CD4-positive, alpha-beta memory T cell (primary cell): ENCODE results near the gene FCAMR. TPM values are rescaled to one million over a fixed set of nuclear protein-coding genes. Genes with fewer than 3 reads are reported as not detected.

Experiments used
- CTCF ChIA-PET: fragments of 350-600 bp; sonication (Branson Sonifier 250); formaldehyde crosslinking; loops from one replicate; lab custom pipeline; 2021; ENCODE audit warnings: inconsistent platforms; ENCODE audit not compliant: partially characterized antibody; lab: Charles Lee
- POLR2A ChIA-PET: fragments of 350-600 bp; sonication (Branson Sonifier 250); formaldehyde crosslinking; loops from one replicate; lab custom pipeline; 2021; ENCODE audit not compliant: partially characterized antibody; lab: Charles Lee
- DNase-seq, 5 donors: peaks; one replicate each; pipeline versions ENCODE4 v3.0.0 to v3.0.0-alpha.2; 2020 to 2022; ENCODE audit warnings: mixed read lengths in 1 of 5
- H3K27ac ChIP-seq: one replicate; pipeline ENCODE4 v1.7.0; 2013; ENCODE audit warnings: low read depth, low read length
- H3K27me3 ChIP-seq: 2 replicates; pipeline ENCODE4 v1.7.0; 2013; ENCODE audit warnings: mild to moderate bottlenecking, low read length, moderate library complexity; ENCODE audit not compliant: insufficient read depth
- H3K36me3 ChIP-seq: 2 replicates; pipeline ENCODE4 v1.7.0; 2013; ENCODE audit warnings: mild to moderate bottlenecking, low read length, moderate library complexity; ENCODE audit not compliant: insufficient read depth
- H3K4me1 ChIP-seq: 2 replicates; pipeline ENCODE4 v1.7.0; 2013; ENCODE audit warnings: mild to moderate bottlenecking, low read length, moderate library complexity; ENCODE audit not compliant: insufficient read depth
- H3K4me3 ChIP-seq, 2 donors: one replicate each; pipeline ENCODE4 v1.7.0; 2013; ENCODE audit warnings: low read length in 2 of 2, mild to moderate bottlenecking in 1 of 2
- H3K9me3 ChIP-seq, 2 donors: one replicate each; pipeline ENCODE4 v1.7.0; 2013; ENCODE audit warnings: low read length in 2 of 2, control low read depth in 1 of 2; ENCODE audit not compliant: control insufficient read depth in 1 of 2
- H3K27ac Mint-ChIP-seq, 7 donors: one replicate each; pipeline ENCODE4 v1.8.0; 2020 to 2021; ENCODE audit warnings: mixed read lengths in 7 of 7, mild to moderate bottlenecking in 6 of 7, inconsistent platforms in 3 of 7, moderate library complexity in 3 of 7
- H3K27me3 Mint-ChIP-seq, 2 donors: one replicate each; pipeline ENCODE4 v1.8.0; 2020 to 2021; ENCODE audit warnings: mixed read lengths in 2 of 2
- H3K36me3 Mint-ChIP-seq, 2 donors: one replicate each; pipeline ENCODE4 v1.8.0; 2020 to 2021; ENCODE audit warnings: mixed read lengths in 2 of 2, inconsistent platforms in 1 of 2, mild to moderate bottlenecking in 1 of 2
- H3K4me1 Mint-ChIP-seq, 4 donors: one replicate each; pipeline ENCODE4 v1.8.0; 2020 to 2021; ENCODE audit warnings: mixed read lengths in 4 of 4, mild to moderate bottlenecking in 1 of 4
- H3K4me3 Mint-ChIP-seq, 8 donors: one replicate each; pipeline ENCODE4 v1.8.0; 2020 to 2021; ENCODE audit warnings: mixed read lengths in 8 of 8, mild to moderate bottlenecking in 7 of 8, moderate library complexity in 6 of 8, inconsistent platforms in 3 of 8
- H3K9me3 Mint-ChIP-seq, 8 donors: one replicate each; pipeline ENCODE4 v1.8.0; 2020 to 2021; ENCODE audit warnings: mixed read lengths in 8 of 8, mild to moderate bottlenecking in 5 of 8, inconsistent platforms in 3 of 8, moderate library complexity in 1 of 8
- intact Hi-C: fragments of 100-400 bp; cut with micrococcal nuclease; formaldehyde crosslinking; loops from one replicate; pipeline ENCODE4 v1.15.1; 2023
- polyA plus RNA-seq, 2 donors: library from polyadenylated mRNA; unstranded; fragments of 300-500 nt; fragmentation: Illumina TruSeq; gene quantifications; one replicate each; pipeline ENCODE4 v1.2.3, GENCODE V29; 2021
- total RNA-seq, 2 experiments: library from RNA; stranded (reverse); gene quantifications; one replicate each; pipeline ENCODE4 v1.2.3, GENCODE V29; 2021

Gene FCAMR
- total and polyA plus RNA-seq, 4 experiments from 2014 or later: not detected

- H3K4me1 ChIP-seq: peaks cover 84% of the 10 kb centered on the region
- no peaks in the 10 kb centered on the region for H3K27me3 Mint-ChIP-seq
- intact Hi-C loops: loop anchor here (10.0 kb wide), 2 partner anchors 159 to 441 kb away; partner anchors contain the start of gene IKBKE
- ChIA-PET POLR2A (interaction anchor here (0.8 to 12.7 kb wide), 7 partner anchors 9 to 181 kb away, joined by 3 to 179 read pairs (median 7); no protein-coding TSS in a partner anchor), CTCF (interaction anchor here (1.0 to 13.0 kb wide), 10 partner anchors 10 to 189 kb away, joined by 3 to 477 read pairs (median 5); partner anchors contain the start of gene IL20)
- no peak for DNase-seq
- peak overlapping the region; percentile 53 to 94 for H3K4me3 ChIP-seq
- H3K9me3 Mint-ChIP-seq: no peaks in the 10 kb centered on the region
- H3K27ac ChIP-seq: peak overlapping the region; percentile 38
- H3K4me1 Mint-ChIP-seq: peaks cover 73 to 86% (median 76%) of the 10 kb centered on the region in 4 donors
- no peak overlapping the region for H3K4me3 Mint-ChIP-seq
- H3K36me3 Mint-ChIP-seq: peaks cover 83 to 86% of the 10 kb centered on the region in 2 donors
- no peaks in the 10 kb centered on the region for H3K9me3 ChIP-seq
- peaks cover 51% of the 10 kb centered on the region for H3K36me3 ChIP-seq
- H3K27ac Mint-ChIP-seq: peak overlapping the region; percentile 83 to 94 (median 89)
- H3K27me3 ChIP-seq: no peaks in the 10 kb centered on the region
These were observed 54.1 kb downstream of the FCAMR start for GRCh38 chr1:206916000-206916709.

GRCh38 chr1:206915030-206915735, 55.1 kb downstream of the FCAMR start:
- Mint-ChIP-seq H3K36me3 (peaks cover 84 to 85% of the 10 kb centered on the region in 2 donors), H3K27ac (peak overlapping the region; percentile 83 to 94 (median 90)), H3K9me3 (peaks cover 0 to 2% (median 0%) of the 10 kb centered on the region in 8 donors), H3K27me3 (no peaks in the 10 kb centered on the region), H3K4me3 (peak overlapping the region in 1 of 8 donors; percentile 43), H3K4me1 (peaks cover 79 to 96% (median 82%) of the 10 kb centered on the region in 4 donors)
- DNase-seq: no peak
- Histone ChIP-seq H3K27ac (peak overlapping the region; percentile 38), H3K27me3 (no peaks in the 10 kb centered on the region), H3K4me1 (peaks cover 94% of the 10 kb centered on the region), H3K4me3 (peak overlapping the region in 1 of 2 donors; percentile 94), H3K9me3 (no peaks in the 10 kb centered on the region), H3K36me3 (peaks cover 59% of the 10 kb centered on the region)
- ChIA-PET CTCF (interaction anchor here (1.0 to 13.0 kb wide), 7 partner anchors 8 to 188 kb away, joined by 3 to 477 read pairs (median 19); no protein-coding TSS in a partner anchor), POLR2A (interaction anchor here (1.4 to 12.7 kb wide), 5 partner anchors 6 to 111 kb away, joined by 5 to 179 read pairs (median 113); partner anchors contain the start of gene FCMR)
- intact Hi-C loops: loop anchor here (10.0 kb wide), 2 partner anchors 160 to 440 kb away; partner anchors contain the start of gene IKBKE

- Histone ChIP-seq H3K9me3 (no peaks in the 10 kb centered on the region), H3K36me3 (peaks cover 62% of the 10 kb centered on the region), H3K27ac (peak overlapping the region; percentile 25), H3K4me1 (peaks cover 98% of the 10 kb centered on the region), H3K27me3 (no peaks in the 10 kb centered on the region), H3K4me3 (no peak overlapping the region)
- Mint-ChIP-seq H3K4me1 (peaks cover 78 to 95% (median 86%) of the 10 kb centered on the region in 4 donors), H3K9me3 (peaks cover 0 to 2% (median 0%) of the 10 kb centered on the region in 8 donors), H3K27me3 (no peaks in the 10 kb centered on the region), H3K36me3 (peaks cover 80% of the 10 kb centered on the region in 2 donors), H3K27ac (peak overlapping the region; percentile 71 to 94 (median 92)), H3K4me3 (peak overlapping the region in 6 of 8 donors; percentile 6 to 72 (median 46))
- no peak for DNase-seq
- CTCF ChIA-PET: interaction anchor here (1.3 to 13.0 kb wide), 11 partner anchors 8 to 407 kb away, joined by 3 to 477 read pairs (median 21); partner anchors contain the start of genes CD55 and FCMR
- POLR2A ChIA-PET: interaction anchor here (1.4 to 12.7 kb wide), 7 partner anchors 8 to 110 kb away, joined by 5 to 179 read pairs (median 37); partner anchors contain the start of gene FCMR
- intact Hi-C loops: loop anchor here (2.0 to 10.0 kb wide), 3 partner anchors 161 to 439 kb away; partner anchors contain the start of genes DYRK3 and IKBKE
These were observed 56.3 kb downstream of the FCAMR start for GRCh38 chr1:206913766-206914537.

- Mint-ChIP-seq H3K27ac (peak overlapping the region; percentile 71 to 93 (median 92)), H3K4me1 (peaks cover 76 to 96% (median 87%) of the 10 kb centered on the region in 4 donors), H3K9me3 (peaks cover 0 to 2% (median 0%) of the 10 kb centered on the region in 8 donors), H3K27me3 (no peaks in the 10 kb centered on the region), H3K36me3 (peaks cover 80 to 83% of the 10 kb centered on the region in 2 donors), H3K4me3 (peak overlapping the region; percentile 21 to 68 (median 54))
- peak; percentile 67 to 71 (median 68) for DNase-seq
- H3K27ac ChIP-seq: peak overlapping the region; percentile 29
- no peaks in the 10 kb centered on the region for H3K9me3 ChIP-seq
- ChIA-PET POLR2A (interaction anchor here (1.0 to 12.7 kb wide), 20 partner anchors 9 to 186 kb away, joined by 3 to 179 read pairs (median 6); partner anchors contain the start of genes FCMR and IL24), CTCF (interaction anchor here (0.6 to 13.0 kb wide), 52 partner anchors 8 to 409 kb away, joined by 3 to 477 read pairs (median 6); partner anchors contain the start of genes CD55, DYRK3, FCMR and IL20)
- peaks cover 66% of the 10 kb centered on the region for H3K36me3 ChIP-seq
- no peaks in the 10 kb centered on the region for H3K27me3 ChIP-seq
- peaks cover 98% of the 10 kb centered on the region for H3K4me1 ChIP-seq
- H3K4me3 ChIP-seq: no peak overlapping the region
- intact Hi-C loops: loop anchor here (1.0 to 10.0 kb wide), 10 partner anchors 11 to 438 kb away; partner anchors contain the start of genes DYRK3, IKBKE and IL20
These were observed 57.7 kb downstream of the FCAMR start for GRCh38 chr1:206912445-206913095.

- H3K9me3 Mint-ChIP-seq: peaks cover 0 to 2% (median 0%) of the 10 kb centered on the region in 8 donors
- H3K4me1 Mint-ChIP-seq: peaks cover 72 to 95% (median 84%) of the 10 kb centered on the region in 4 donors
- DNase-seq: peak in 4 of 5 donors; percentile 51 to 66 (median 59)
- CTCF ChIA-PET: interaction anchor here (0.7 to 13.0 kb wide), 38 partner anchors 8 to 277 kb away, joined by 3 to 477 read pairs (median 10); partner anchors contain the start of genes DYRK3, FCMR and IL20
- intact Hi-C loops: loop anchor here (10.0 kb wide), 2 partner anchors 164 to 436 kb away; partner anchors contain the start of gene IKBKE
- Histone ChIP-seq H3K4me3 (no peak overlapping the region), H3K27me3 (no peaks in the 10 kb centered on the region), H3K9me3 (no peaks in the 10 kb centered on the region), H3K27ac (no peak overlapping the region), H3K4me1 (peaks cover 97% of the 10 kb centered on the region), H3K36me3 (peaks cover 59% of the 10 kb centered on the region)
- POLR2A ChIA-PET: interaction anchor here (0.9 to 12.7 kb wide), 13 partner anchors 9 to 184 kb away, joined by 3 to 179 read pairs (median 10); partner anchors contain the start of genes FCMR and IL24
- H3K4me3 Mint-ChIP-seq: peak overlapping the region in 5 of 8 donors; percentile 60 to 80 (median 70)
- H3K36me3 Mint-ChIP-seq: peaks cover 70 to 75% of the 10 kb centered on the region in 2 donors
- H3K27me3 Mint-ChIP-seq: no peaks in the 10 kb centered on the region
- H3K27ac Mint-ChIP-seq: peak overlapping the region; percentile 34 to 91 (median 83)
These were observed 59.1 kb downstream of the FCAMR start for GRCh38 chr1:206911064-206911663.
